Endothelial cell of umbilical vein (primary cell): ENCODE measurements around the gene GBX2. TPM values are rescaled to one million over a fixed set of nuclear protein-coding genes. Genes with fewer than 3 reads are reported as not detected.

ENCODE experiments used
- BruUV-seq: library from RNA; stranded (reverse); fragments of 400-500 nt; replicated peaks from 2 replicates; lab custom pipeline; 2021; lab: Mats Ljungman, UMichigan
- CTCF ChIA-PET: fragments of 300-600, 350-600 bp; sonication (Branson Sonifier 250); formaldehyde crosslinking; loops from one replicate; lab custom pipeline; 2021; ENCODE audit warnings: antibody characterized with exemption, inconsistent platforms; lab: Charles Lee
- POLR2A ChIA-PET: fragments of 300-600, 350-600 bp; sonication (Branson Sonifier 250); formaldehyde crosslinking; loops from one replicate; lab custom pipeline; 2021; ENCODE audit warnings: antibody characterized with exemption, inconsistent platforms; lab: Charles Lee
- DNase-seq: peaks from one replicate; pipeline ENCODE4 v3.0.0-alpha.2; 2011; ENCODE audit warnings: low read depth, low spot score
- FAIRE-seq: peaks from 2 replicates; lab custom pipeline; 2011; peaks lifted over from hg19 to GRCh38; lab: Jason Lieb, UNC
- H2AFZ ChIP-seq: 2 replicates; pipeline ENCODE4 v1.6.0; 2012; ENCODE audit warnings: low read depth, low read length, control low read depth, inconsistent platforms
- H3K27ac ChIP-seq: 2 replicates; pipeline ENCODE4 v1.5.1; 2011; ENCODE audit warnings: low read depth, mild to moderate bottlenecking, control low read depth, low read length, moderate library complexity; ENCODE audit not compliant: insufficient read depth
- H3K27me3 ChIP-seq, 2 experiments: 2 replicates each; pipeline versions ENCODE4 v1.6.0 to v1.6.1; 2011; ENCODE audit warnings: low read length in 2 of 2, mixed read lengths in 1 of 2; ENCODE audit not compliant: control insufficient read depth in 2 of 2, insufficient read depth in 2 of 2
- H3K36me3 ChIP-seq, 2 experiments: 2 replicates in 1 of 2; 3 replicates in 1 of 2; pipeline ENCODE4 v1.5.1; 2011; ENCODE audit warnings: low read length in 2 of 2, mild to moderate bottlenecking in 1 of 2, moderate library complexity in 1 of 2; ENCODE audit not compliant: control insufficient read depth in 2 of 2, insufficient read depth in 2 of 2; ENCODE audit errors: extremely low read depth in 1 of 2
- H3K4me1 ChIP-seq: 3 replicates; pipeline ENCODE4 v1.5.1; 2011; ENCODE audit warnings: mild to moderate bottlenecking, low read length; ENCODE audit not compliant: control insufficient read depth, insufficient read depth; ENCODE audit errors: extremely low read depth
- H3K4me2 ChIP-seq: 2 replicates; pipeline ENCODE4 v1.6.1; 2011; ENCODE audit warnings: low read length, control low read depth, mixed read lengths; ENCODE audit not compliant: insufficient read depth
- H3K4me3 ChIP-seq, 3 experiments: fragments of 200-600 bp in 1 of 3; sonication (generic), shearing (Covaris generic) in 1 of 3; replicated peaks in 1 of 3; 2 replicates each; pipeline ENCODE4 v1.5.1; 2011 to 2016; ENCODE audit warnings: control low read depth in 3 of 3, low read length in 3 of 3, mild to moderate bottlenecking in 2 of 3, inconsistent platforms in 1 of 3, low read depth in 1 of 3, moderate library complexity in 1 of 3; ENCODE audit not compliant: insufficient read depth in 1 of 3
- H3K79me2 ChIP-seq: 2 replicates; pipeline ENCODE4 v1.6.0; 2012; ENCODE audit warnings: low read length, inconsistent platforms; ENCODE audit not compliant: control insufficient read depth, insufficient read depth
- H3K9ac ChIP-seq: replicated peaks from 2 replicates; pipeline ENCODE3; 2011; ENCODE audit warnings: low read length, control low read depth; ENCODE audit not compliant: insufficient read depth; ENCODE audit errors: extremely low read depth
- H3K9me1 ChIP-seq: replicated peaks from 3 replicates; pipeline ENCODE4 v1.6.0; 2011; ENCODE audit warnings: mild to moderate bottlenecking, low read length; ENCODE audit not compliant: control insufficient read depth, insufficient read depth; ENCODE audit errors: extremely low read depth
- H3K9me3 ChIP-seq: replicated peaks from 2 replicates; pipeline ENCODE4 v1.5.1; 2012; ENCODE audit warnings: low read length, inconsistent platforms; ENCODE audit not compliant: control insufficient read depth, insufficient read depth
- H4K20me1 ChIP-seq: replicated peaks from 2 replicates; pipeline ENCODE3; 2011; ENCODE audit warnings: mild to moderate bottlenecking, low read length; ENCODE audit not compliant: control insufficient read depth, insufficient read depth; ENCODE audit errors: extremely low read depth
- EZH2 ChIP-seq: IDR thresholded peaks from 2 replicates; pipeline ENCODE4 v1.6.1; 2012; ENCODE audit warnings: borderline replicate concordance, low read depth, mild to moderate bottlenecking, moderate library complexity, low read length, inconsistent platforms; ENCODE audit not compliant: severe bottlenecking
- FOS ChIP-seq: IDR thresholded peaks from 2 replicates; pipeline ENCODE4 v1.6.1; 2011; ENCODE audit warnings: mild to moderate bottlenecking, low read length, moderate library complexity, borderline replicate concordance; ENCODE audit not compliant: insufficient read depth
- GATA2 ChIP-seq: IDR thresholded peaks from 2 replicates; pipeline ENCODE4 v1.7.0; 2011; ENCODE audit warnings: low read depth, mild to moderate bottlenecking, moderate library complexity, mixed read lengths, low read length; ENCODE audit not compliant: insufficient read length, insufficient read depth
- JUN ChIP-seq: IDR thresholded peaks from 2 replicates; pipeline ENCODE4 v1.6.1; 2011; ENCODE audit warnings: borderline replicate concordance, low read depth; ENCODE audit not compliant: insufficient read length, insufficient read depth
- MYC ChIP-seq: IDR thresholded peaks from one replicate; pipeline ENCODE4 v1.6.1; 2011; ENCODE audit warnings: mild to moderate bottlenecking, low read depth, low read length
- POLR2A ChIP-seq: IDR thresholded peaks from 2 replicates; pipeline ENCODE4 v1.6.1; 2012; ENCODE audit warnings: low read depth, mild to moderate bottlenecking, control low read depth, low read length
- POLR2AphosphoS5 ChIP-seq: IDR thresholded peaks from 2 replicates; pipeline ENCODE4 v1.6.1; 2012; ENCODE audit warnings: low read depth, mild to moderate bottlenecking, control low read depth, low read length, moderate library complexity; ENCODE audit not compliant: insufficient read depth
- dilution Hi-C: fragments of 300-500 bp; cut with MboI; formaldehyde crosslinking; loops from one replicate; pipeline ENCODE4 v1.15.0; 2019; ENCODE audit warnings: low sequenced_read_pairs; ENCODE audit not compliant: extremely low pct_ligation_motif_present
- intact Hi-C: fragments of 100-400 bp; cut with micrococcal nuclease; formaldehyde crosslinking; loops from one replicate; pipeline ENCODE4 v1.10.0; 2022
- polyA plus RNA-seq, 4 experiments: library from polyadenylated mRNA; depleted of rRNA in 3 of 4; stranded (reverse) in 3 of 4; unstranded in 1 of 4; fragments of >200 nt; gene quantifications; 2 replicates each; pipeline versions ENCODE4 v1.2.1 to v1.2.3, GENCODE V29; 2011 to 2012; ENCODE audit warnings: missing spikeins in 1 of 4
- total RNA-seq: library from RNA; stranded (reverse); gene quantifications from 2 replicates; pipeline ENCODE4 v1.2.3, GENCODE V29; 2021
- TF ChIP-seq, protein P1 (sequence below), 2 donors: IDR thresholded peaks; 1 replicate in 1 of 2; 2 replicates in 1 of 2; pipeline ENCODE4 v1.5.1; 2011; ENCODE audit warnings: low read length in 2 of 2, mild to moderate bottlenecking in 2 of 2, moderate library complexity in 2 of 2, control low read depth in 1 of 2, inconsistent platforms in 1 of 2, low read depth in 1 of 2; ENCODE audit not compliant: insufficient read depth in 1 of 2; ENCODE audit errors: extremely low read depth in 1 of 2
- TF ChIP-seq, protein P2 (sequence below): IDR thresholded peaks from 2 replicates; pipeline ENCODE4 v1.6.1; 2011; ENCODE audit not compliant: insufficient read depth, insufficient read length

GBX2 gene
- total and polyA plus RNA-seq, 2 donors (not counting 3 experiments of a cell fraction or from before 2014, with no cell fraction given) = 3.0 to 3.6 TPM

GRCh38 chr2:236176417-236176816 lies 8.2 kb upstream of the GBX2 start:
- DNase-seq (peak; percentile 42), FAIRE-seq (no peak)
- Histone ChIP-seq H2AFZ (no peak overlapping the region), H3K4me1 (peaks cover 38% of the 10 kb centered on the region), H3K9me3 (no peaks in the 10 kb centered on the region), H3K27me3 (peaks cover 0 to 25% of the 10 kb centered on the region in 2 experiments), H3K9ac (no peak overlapping the region), H4K20me1 (no peaks in the 10 kb centered on the region), H3K36me3 (no peaks in the 10 kb centered on the region), H3K4me2 (no peak overlapping the region), H3K27ac (no peak overlapping the region), H3K4me3 (no peak overlapping the region), H3K79me2 (no peaks in the 10 kb centered on the region), H3K9me1 (no peaks in the 10 kb centered on the region)
- CTCF ChIA-PET = interaction anchor here (0.8 to 5.0 kb wide), 6 partner anchors 6 to 406 kb away, joined by 3 to 61 read pairs (median 8); partner anchors contain the start of gene GBX2
- POLR2A ChIA-PET = no interaction called here
- TF ChIP-seq, protein P1, sequence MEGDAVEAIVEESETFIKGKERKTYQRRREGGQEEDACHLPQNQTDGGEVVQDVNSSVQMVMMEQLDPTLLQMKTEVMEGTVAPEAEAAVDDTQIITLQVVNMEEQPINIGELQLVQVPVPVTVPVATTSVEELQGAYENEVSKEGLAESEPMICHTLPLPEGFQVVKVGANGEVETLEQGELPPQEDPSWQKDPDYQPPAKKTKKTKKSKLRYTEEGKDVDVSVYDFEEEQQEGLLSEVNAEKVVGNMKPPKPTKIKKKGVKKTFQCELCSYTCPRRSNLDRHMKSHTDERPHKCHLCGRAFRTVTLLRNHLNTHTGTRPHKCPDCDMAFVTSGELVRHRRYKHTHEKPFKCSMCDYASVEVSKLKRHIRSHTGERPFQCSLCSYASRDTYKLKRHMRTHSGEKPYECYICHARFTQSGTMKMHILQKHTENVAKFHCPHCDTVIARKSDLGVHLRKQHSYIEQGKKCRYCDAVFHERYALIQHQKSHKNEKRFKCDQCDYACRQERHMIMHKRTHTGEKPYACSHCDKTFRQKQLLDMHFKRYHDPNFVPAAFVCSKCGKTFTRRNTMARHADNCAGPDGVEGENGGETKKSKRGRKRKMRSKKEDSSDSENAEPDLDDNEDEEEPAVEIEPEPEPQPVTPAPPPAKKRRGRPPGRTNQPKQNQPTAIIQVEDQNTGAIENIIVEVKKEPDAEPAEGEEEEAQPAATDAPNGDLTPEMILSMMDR (IDR thresholded peaks at IDR 0.05; ENCODE audit: extremely low read depth in 1 of 2, insufficient read depth in 1 of 2, low read depth in 1 of 2, low read length in 2 of 2) = peak; percentile 60 to 70
- TF ChIP-seq MYC (no peak), GATA2 (no peak)
- intact Hi-C loops (loop anchor here (5.0 kb wide), 2 partner anchors 69 to 684 kb away; partner anchors contain the start of gene AGAP1), dilution Hi-C loops (no loop called here)
- BruUV-seq = no TSS peak

- no peaks in the 10 kb centered on the region for H3K36me3 ChIP-seq
- no peak overlapping the region for H3K4me2 ChIP-seq
- H3K79me2 ChIP-seq = no peaks in the 10 kb centered on the region
- DNase-seq = no peak
- BruUV-seq = no TSS peak
- dilution Hi-C loops (no loop called here), intact Hi-C loops (loop anchor here (5.0 kb wide), 2 partner anchors 68 to 683 kb away; partner anchors contain the start of gene AGAP1)
- POLR2A ChIA-PET = no interaction called here
- no peak for TF ChIP-seq GATA2
- TF ChIP-seq, protein P2, sequence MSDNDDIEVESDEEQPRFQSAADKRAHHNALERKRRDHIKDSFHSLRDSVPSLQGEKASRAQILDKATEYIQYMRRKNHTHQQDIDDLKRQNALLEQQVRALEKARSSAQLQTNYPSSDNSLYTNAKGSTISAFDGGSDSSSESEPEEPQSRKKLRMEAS = no peak
- TF ChIP-seq, protein P1 (IDR thresholded peaks at IDR 0.05; ENCODE audit: extremely low read depth in 1 of 2, insufficient read depth in 1 of 2, low read depth in 1 of 2, low read length in 2 of 2) = no peak
- TF ChIP-seq FOS = no peak
- no peak for TF ChIP-seq EZH2
- TF ChIP-seq POLR2AphosphoS5 = no peak
- TF ChIP-seq MYC = no peak
- TF ChIP-seq POLR2A = no peak
- no peak for TF ChIP-seq JUN
- no peaks in the 10 kb centered on the region for H4K20me1 ChIP-seq
- H3K9me3 ChIP-seq = no peaks in the 10 kb centered on the region
- CTCF ChIA-PET = interaction anchor here (0.8 to 3.1 kb wide), 6 partner anchors 10 to 405 kb away, joined by 3 to 21 read pairs (median 4); no protein-coding TSS in a partner anchor
- no peak overlapping the region for H3K9ac ChIP-seq
- H3K4me1 ChIP-seq = peaks cover 37% of the 10 kb centered on the region
- no peak overlapping the region for H3K4me3 ChIP-seq
- no peak overlapping the region for H2AFZ ChIP-seq
- peaks cover 0 to 33% of the 10 kb centered on the region in 2 experiments for H3K27me3 ChIP-seq
- FAIRE-seq = no peak
- no peak overlapping the region for H3K27ac ChIP-seq
- H3K9me1 ChIP-seq = no peaks in the 10 kb centered on the region
Measured at GRCh38 chr2:236175548-236176150, 7.5 kb upstream of the GBX2 start.
